HepG2 (cell line): ENCODE results near the gene CAPN12. TPM values are rescaled to one million over a fixed set of nuclear protein-coding genes. Genes with fewer than 3 reads are reported as not detected.

Source experiments
- ADNP ChIP-seq: sonication (generic); formaldehyde crosslinking; IDR thresholded peaks from 2 replicates; pipeline ENCODE4 v1.4.0; 2020; ENCODE audit warnings: missing genetic modification reagents
- AGO2 ChIP-seq: fragments of 200-400 bp; formaldehyde crosslinking; optimal IDR thresholded peaks from 2 replicates; pipeline ENCODE3; 2017; ENCODE audit warnings: mild to moderate bottlenecking, low read depth, low read length, moderate library complexity
- HNRNPK ChIP-seq: fragments of 200-400 bp; formaldehyde crosslinking; IDR thresholded peaks from 2 replicates; pipeline ENCODE4 v1.6.1; 2018; ENCODE audit warnings: low read length, low read depth, moderate library complexity, mild to moderate bottlenecking; ENCODE audit not compliant: poor library complexity, severe bottlenecking
- IRF2 ChIP-seq: IDR thresholded peaks from 2 replicates; pipeline ENCODE4 v1.6.1; 2018; ENCODE audit warnings: missing genetic modification reagents, missing compliant biosample characterization
- JARID2 ChIP-seq: sonication (generic); formaldehyde crosslinking; IDR thresholded peaks from 2 replicates; pipeline ENCODE4 v1.8.1; 2023; ENCODE audit warnings: missing genetic modification reagents, inconsistent platforms; ENCODE audit not compliant: insufficient replicate concordance
- KLF15 ChIP-seq: sonication (generic); formaldehyde crosslinking; IDR thresholded peaks from 2 replicates; pipeline ENCODE4 v1.8.1; 2023; ENCODE audit warnings: borderline replicate concordance, mild to moderate bottlenecking, inconsistent platforms, missing genetic modification reagents, mixed read lengths
- LCORL ChIP-seq, 2 experiments: fragments of 450-650 bp in 1 of 2; sonication (generic) in 1 of 2; formaldehyde crosslinking in 1 of 2; IDR thresholded peaks; 2 replicates each; pipeline versions ENCODE4 v1.5.0 to v1.6.1; 2017 to 2020; ENCODE audit warnings: antibody characterized with exemption in 1 of 2, missing genetic modification reagents in 1 of 2
- MIXL1 ChIP-seq: IDR thresholded peaks from 2 replicates; pipeline ENCODE4 v1.6.1; 2016
- NFE2L1 ChIP-seq: sonication (generic); formaldehyde crosslinking; IDR thresholded peaks from 2 replicates; pipeline ENCODE4 v1.4.0; 2020; ENCODE audit warnings: missing genetic modification reagents, mild to moderate bottlenecking, borderline replicate concordance
- NKX3-1 ChIP-seq: sonication (generic); formaldehyde crosslinking; IDR thresholded peaks from 2 replicates; pipeline ENCODE4 v1.5.0; 2020; ENCODE audit warnings: missing genetic modification reagents
- NR2F1 ChIP-seq, 2 experiments: fragments of 450-650 bp in 1 of 2; formaldehyde crosslinking in 1 of 2; IDR thresholded peaks; 2 replicates each; pipeline versions ENCODE4 v1.5.0 to v1.6.1; 2016 to 2020; ENCODE audit warnings: mild to moderate bottlenecking in 1 of 2, missing compliant biosample characterization in 1 of 2, missing genetic modification reagents in 1 of 2, moderate library complexity in 1 of 2
- PAWR ChIP-seq: sonication (generic); formaldehyde crosslinking; IDR thresholded peaks from 2 replicates; pipeline ENCODE4 v1.4.0; 2020; ENCODE audit warnings: missing genetic modification reagents, mild to moderate bottlenecking, borderline replicate concordance
- PCBP1 ChIP-seq: fragments of 200-400 bp; formaldehyde crosslinking; IDR thresholded peaks from 2 replicates; pipeline ENCODE4 v1.6.1; 2017; ENCODE audit warnings: mild to moderate bottlenecking, low read depth, low read length, borderline replicate concordance
- RXRB ChIP-seq: IDR thresholded peaks from 2 replicates; pipeline ENCODE4 v1.6.1; 2016; ENCODE audit warnings: borderline replicate concordance, missing genetic modification reagents, missing compliant biosample characterization
- SOX6 ChIP-seq, 2 experiments: fragments of 450-650 bp in 1 of 2; sonication (generic) in 1 of 2; formaldehyde crosslinking in 1 of 2; IDR thresholded peaks; 2 replicates each; pipeline versions ENCODE4 v1.4.0 to v1.6.1; 2017 to 2020; ENCODE audit warnings: antibody characterized with exemption in 1 of 2, mild to moderate bottlenecking in 1 of 2, missing genetic modification reagents in 1 of 2
- YEATS4 ChIP-seq: sonication (generic); formaldehyde crosslinking; IDR thresholded peaks from 2 replicates; pipeline ENCODE4 v1.4.0; 2020; ENCODE audit warnings: missing genetic modification reagents, borderline replicate concordance
- ZBTB21 ChIP-seq: sonication (generic); formaldehyde crosslinking; IDR thresholded peaks from 2 replicates; pipeline ENCODE4 v1.4.0; 2020; ENCODE audit warnings: missing genetic modification reagents
- ZFP1 ChIP-seq: IDR thresholded peaks from 2 replicates; pipeline ENCODE4 v1.6.1; 2016
- ZMAT3 ChIP-seq: sonication (generic); formaldehyde crosslinking; conservative IDR thresholded peaks from 2 replicates; pipeline ENCODE4 v1.7.0; 2021; ENCODE audit warnings: missing genetic modification reagents
- ZNF180 ChIP-seq: sonication (generic); formaldehyde crosslinking; IDR thresholded peaks from 2 replicates; pipeline ENCODE4 v1.4.0; 2020; ENCODE audit warnings: low read depth, missing genetic modification reagents, borderline replicate concordance
- ZNF20 ChIP-seq: sonication (generic); formaldehyde crosslinking; IDR thresholded peaks from 2 replicates; pipeline ENCODE4 v1.4.0; 2020; ENCODE audit warnings: mild to moderate bottlenecking, moderate library complexity, missing genetic modification reagents
- ZNF260 ChIP-seq: sonication (generic); formaldehyde crosslinking; IDR thresholded peaks from 2 replicates; pipeline ENCODE4 v1.4.0; 2020; ENCODE audit warnings: missing genetic modification reagents, low read depth, mild to moderate bottlenecking, borderline replicate concordance
- ZNF383 ChIP-seq: sonication (generic); formaldehyde crosslinking; IDR thresholded peaks from 2 replicates; pipeline ENCODE4 v1.4.0; 2020; ENCODE audit warnings: missing genetic modification reagents, mild to moderate bottlenecking, borderline replicate concordance
- ZNF570 ChIP-seq: sonication (generic); formaldehyde crosslinking; IDR thresholded peaks from 2 replicates; pipeline ENCODE4 v1.4.0; 2020; ENCODE audit warnings: mild to moderate bottlenecking, missing genetic modification reagents, borderline replicate concordance
- ZNF710 ChIP-seq: sonication (generic); formaldehyde crosslinking; IDR thresholded peaks from 2 replicates; pipeline ENCODE4 v1.5.0; 2020; ENCODE audit warnings: mild to moderate bottlenecking, missing genetic modification reagents, borderline replicate concordance
- ZSCAN25 ChIP-seq: sonication (generic); formaldehyde crosslinking; IDR thresholded peaks from 2 replicates; pipeline ENCODE4 v1.8.0; 2022; ENCODE audit warnings: mild to moderate bottlenecking, missing genetic modification reagents
- ZXDC ChIP-seq: sonication (generic); formaldehyde crosslinking; IDR thresholded peaks from 2 replicates; pipeline ENCODE4 v1.5.0; 2020; ENCODE audit warnings: mild to moderate bottlenecking, missing genetic modification reagents
- polyA plus RNA-seq, 8 experiments: library from polyadenylated mRNA; depleted of rRNA in 3 of 8; stranded (reverse) in 7 of 8; unstranded in 1 of 8; fragments of >200 nt; fragmentation: Illumina TruSeq in 4 of 8; extraction: Trizol in 4 of 8; gene quantifications; 2 replicates each; pipeline versions ENCODE4 v1.2.1 to v1.2.3, GENCODE V29; 2011 to 2016; ENCODE audit warnings: low read depth in 4 of 8, missing spikeins in 1 of 8, mixed read lengths in 1 of 8; ENCODE audit not compliant: insufficient read depth in 1 of 8
- total RNA-seq, 5 experiments: library from RNA; depleted of rRNA; stranded (reverse); fragments of >200 nt; fragmentation: Illumina TruSeq; extraction: Trizol; gene quantifications; 2 replicates each; pipeline ENCODE4 v1.2.3, GENCODE V29; 2016; ENCODE audit warnings: low read depth in 1 of 5

CAPN12 gene
- total and polyA plus RNA-seq, 2 of the 13 experiments (the other 11 are each of a cell fraction or from before 2014, with no cell fraction given) = 1.6 to 13.6 TPM

- TF ChIP-seq ZNF710 (CRISPR knock-in tag) (no peak; the same call in 1 of the 2 replicates), ZBTB21 (CRISPR knock-in tag) (no peak), ZNF570 (no peak), PCBP1 (no peak), ZNF260 (CRISPR knock-in tag) (no peak), AGO2 (peak; percentile 59), ADNP (CRISPR knock-in tag) (no peak), NKX3-1 (CRISPR knock-in tag) (no peak; the same call in 1 of the 2 replicates), LCORL (IDR thresholded peaks at IDR 0.05) (0 out of 2 replicates have a peak, but pooled peaks have one; percentile 39), LCORL (CRISPR knock-in tag; IDR thresholded peaks at IDR 0.05) (peak; percentile 99), IRF2 (CRISPR knock-in tag) (peak; percentile 68), SOX6 (IDR thresholded peaks at IDR 0.05) (no peak), SOX6 (CRISPR knock-in tag; IDR thresholded peaks at IDR 0.05) (peak; percentile 85), ZSCAN25 (CRISPR knock-in tag) (peak; percentile 59; the same call in 1 of the 2 replicates), MIXL1 (CRISPR knock-in tag) (peak; percentile 55; the same call in 1 of the 2 replicates), YEATS4 (CRISPR knock-in tag) (peak; percentile 87), PAWR (CRISPR knock-in tag) (no peak), KLF15 (CRISPR knock-in tag) (no peak), NR2F1 (CRISPR knock-in tag; IDR thresholded peaks at IDR 0.05) (peak; percentile 84 to 85), ZMAT3 (peak; percentile 75; the same call in 1 of the 2 replicates), JARID2 (CRISPR knock-in tag) (no peak), ZNF180 (CRISPR knock-in tag) (no peak), ZXDC (no peak; the same call in 1 of the 2 replicates), NFE2L1 (CRISPR knock-in tag) (no peak), ZNF20 (CRISPR knock-in tag) (no peak), HNRNPK (no peak), ZNF383 (CRISPR knock-in tag) (no peak), RXRB (peak; percentile 93), ZFP1 (CRISPR knock-in tag) (no peak)
These were observed 42.7 kb downstream of the CAPN12 start (continued) for GRCh38 chr19:38701455-38702063.
